Measurements from ENCODE around the gene PNMA6A. TPM values are rescaled to one million over a fixed set of nuclear protein-coding genes. Genes with fewer than 3 reads are reported as not detected.
"Not testable (repeated sequence)": the region's sequence is repeated elsewhere in the genome, so short reads cannot be mapped to it uniquely, and the experiment has no call there.

PNMA6A gene
- total and polyA plus RNA-seq, 4 donors, result 0.74 to 3.7 (median 1.8) TPM

GRCh38 chrX:153102418-153102817 lies 30.2 kb downstream of the PNMA6A start:
- intact Hi-C loops (cut with DNase I), result no loop called here
- 73 to 87% methylated on average over 3 of the region's 3 CpGs for WGBS, 2 donors

DNA sequence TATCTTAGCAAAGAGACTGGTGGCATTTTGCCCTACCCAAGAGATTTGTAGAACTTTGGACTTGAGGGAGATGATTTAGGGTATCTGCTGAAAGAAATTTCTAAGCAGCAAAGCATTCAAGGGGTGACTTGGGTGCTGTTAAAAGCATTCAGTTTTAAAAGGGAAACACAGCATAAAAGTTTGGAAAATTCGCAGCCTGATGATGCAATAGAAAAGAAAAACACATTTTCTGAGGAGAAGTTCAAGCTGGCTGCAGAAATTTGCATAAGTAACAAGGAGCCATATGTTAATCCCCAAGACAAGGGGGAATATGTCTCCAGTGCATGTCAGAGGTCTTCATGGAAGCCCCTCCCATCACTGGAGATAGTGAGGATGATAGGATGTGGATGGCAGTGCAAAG lies 32.7 kb downstream of the PNMA6A start:
- H3K9me3 ChIP-seq (ENCODE audit: control insufficient read depth, low read length); H3K27me3 ChIP-seq (ENCODE audit: control insufficient read depth in 1 of 2, insufficient read depth in 2 of 2, low read length in 1 of 2); H3K4me1 ChIP-seq (ENCODE audit: control insufficient read depth in 1 of 2, insufficient read depth in 2 of 2, low read length in 2 of 2); intact Hi-C loops (cut with DNase I); ATAC-seq (ENCODE audit: low FRiP score); H3K4me3 ChIP-seq (ENCODE audit: low read length in 2 of 2); H3K36me3 ChIP-seq (ENCODE audit: control insufficient read depth in 1 of 2, insufficient read depth in 2 of 2, low read length in 1 of 2); DNase-seq; H3K27ac ChIP-seq (ENCODE audit: low read depth in 1 of 2, low read length in 2 of 2): not testable (repeated sequence)
- 63 to 79% methylated on average over 1 of the region's 1 CpG for WGBS, 2 donors

More at GRCh38 chrX:153102418-153102817, 30.2 kb downstream of the PNMA6A start:
- Histone ChIP-seq H3K4me3 (ENCODE audit: low read length in 2 of 2) (no peak overlapping the region), H3K27me3 (ENCODE audit: control insufficient read depth in 1 of 2, insufficient read depth in 2 of 2, low read length in 1 of 2) (no peaks in the 10 kb centered on the region), H3K4me1 (ENCODE audit: control insufficient read depth in 1 of 2, insufficient read depth in 2 of 2, low read length in 2 of 2) (no peaks in the 10 kb centered on the region), H3K27ac (ENCODE audit: low read depth in 1 of 2, low read length in 2 of 2) (no peak overlapping the region), H3K9me3 (ENCODE audit: control insufficient read depth, low read length) (no peaks in the 10 kb centered on the region), H3K36me3 (ENCODE audit: control insufficient read depth in 1 of 2, insufficient read depth in 2 of 2, low read length in 1 of 2) (no peaks in the 10 kb centered on the region)
- ATAC-seq (ENCODE audit: low FRiP score), result no peak
- DNase-seq, result no peak

- H3K27me3 ChIP-seq (ENCODE audit: control insufficient read depth in 1 of 2, insufficient read depth in 2 of 2, low read length in 1 of 2); H3K4me1 ChIP-seq (ENCODE audit: control insufficient read depth in 1 of 2, insufficient read depth in 2 of 2, low read length in 2 of 2); H3K4me3 ChIP-seq (ENCODE audit: low read length in 2 of 2); H3K36me3 ChIP-seq (ENCODE audit: control insufficient read depth in 1 of 2, insufficient read depth in 2 of 2, low read length in 1 of 2); DNase-seq; ATAC-seq (ENCODE audit: low FRiP score); H3K9me3 ChIP-seq (ENCODE audit: control insufficient read depth, low read length); intact Hi-C loops (cut with DNase I); H3K27ac ChIP-seq (ENCODE audit: low read depth in 1 of 2, low read length in 2 of 2): not testable (repeated sequence)
- WGBS, 2 donors, result 22 to 62% methylated on average over 2 to 3 of the region's 12 CpGs
Observed at GRCh38 chrX:153106092-153106801, 34.0 kb downstream of the PNMA6A start.

- WGBS, 2 donors, result no CpG with 5 or more reads among the region's 2 CpGs
- ATAC-seq (ENCODE audit: low FRiP score), result not testable (repeated sequence)
Observed at GRCh38 chrX:153110735-153111134, 38.5 kb downstream of the PNMA6A start.

DNA sequence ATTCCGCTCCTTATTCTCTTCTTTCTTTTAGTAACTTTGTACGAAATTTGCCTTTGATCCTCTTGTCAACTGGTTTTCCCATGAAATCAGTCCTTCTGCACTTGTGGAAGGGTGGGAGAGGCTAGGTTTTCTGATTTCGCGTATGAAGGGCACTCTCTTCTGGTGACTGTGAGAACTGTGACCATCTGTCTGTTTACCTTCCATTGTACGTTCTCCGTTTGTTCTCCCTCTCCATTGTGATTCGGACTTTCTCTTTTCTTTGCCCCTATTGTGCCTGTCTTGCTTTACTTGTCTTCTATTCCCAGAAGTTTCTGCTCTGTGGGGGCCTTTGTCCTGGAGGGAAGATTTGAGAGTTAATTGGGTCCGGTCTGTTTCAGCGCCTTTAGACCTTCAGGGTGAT lies 41.6 kb downstream of the PNMA6A start:
- H3K9me3 ChIP-seq (ENCODE audit: control insufficient read depth, low read length); ATAC-seq (ENCODE audit: low FRiP score); intact Hi-C loops (cut with DNase I); DNase-seq; H3K4me1 ChIP-seq (ENCODE audit: control insufficient read depth in 1 of 2, insufficient read depth in 2 of 2, low read length in 2 of 2); H3K27me3 ChIP-seq (ENCODE audit: control insufficient read depth in 1 of 2, insufficient read depth in 2 of 2, low read length in 1 of 2); H3K4me3 ChIP-seq (ENCODE audit: low read length in 2 of 2); H3K36me3 ChIP-seq (ENCODE audit: control insufficient read depth in 1 of 2, insufficient read depth in 2 of 2, low read length in 1 of 2); H3K27ac ChIP-seq (ENCODE audit: low read depth in 1 of 2, low read length in 2 of 2): not testable (repeated sequence)
- no CpG with 5 or more reads among the region's 9 CpGs for WGBS, 2 donors

More at GRCh38 chrX:153110735-153111134, 38.5 kb downstream of the PNMA6A start:
- H3K36me3 ChIP-seq (ENCODE audit: control insufficient read depth in 1 of 2, insufficient read depth in 2 of 2, low read length in 1 of 2); H3K4me3 ChIP-seq (ENCODE audit: low read length in 2 of 2); H3K9me3 ChIP-seq (ENCODE audit: control insufficient read depth, low read length); H3K27me3 ChIP-seq (ENCODE audit: control insufficient read depth in 1 of 2, insufficient read depth in 2 of 2, low read length in 1 of 2); H3K27ac ChIP-seq (ENCODE audit: low read depth in 1 of 2, low read length in 2 of 2); H3K4me1 ChIP-seq (ENCODE audit: control insufficient read depth in 1 of 2, insufficient read depth in 2 of 2, low read length in 2 of 2); DNase-seq; intact Hi-C loops (cut with DNase I): not testable (repeated sequence)

GRCh38 chrX:153117754-153118153 lies 45.5 kb downstream of the PNMA6A start:
- H3K27me3 ChIP-seq (ENCODE audit: control insufficient read depth in 1 of 2, insufficient read depth in 2 of 2, low read length in 1 of 2); H3K36me3 ChIP-seq (ENCODE audit: control insufficient read depth in 1 of 2, insufficient read depth in 2 of 2, low read length in 1 of 2); H3K9me3 ChIP-seq (ENCODE audit: control insufficient read depth, low read length); H3K27ac ChIP-seq (ENCODE audit: low read depth in 1 of 2, low read length in 2 of 2); ATAC-seq (ENCODE audit: low FRiP score); H3K4me3 ChIP-seq (ENCODE audit: low read length in 2 of 2); DNase-seq; intact Hi-C loops (cut with DNase I); H3K4me1 ChIP-seq (ENCODE audit: control insufficient read depth in 1 of 2, insufficient read depth in 2 of 2, low read length in 2 of 2): not testable (repeated sequence)
- WGBS, 2 donors, result no CpG with 5 or more reads among the region's 3 CpGs

GRCh38 chrX:153120230-153120629 lies 48.0 kb downstream of the PNMA6A start:
- H3K4me3 ChIP-seq (ENCODE audit: low read length in 2 of 2); H3K27me3 ChIP-seq (ENCODE audit: control insufficient read depth in 1 of 2, insufficient read depth in 2 of 2, low read length in 1 of 2); DNase-seq; H3K27ac ChIP-seq (ENCODE audit: low read depth in 1 of 2, low read length in 2 of 2); intact Hi-C loops (cut with DNase I); H3K9me3 ChIP-seq (ENCODE audit: control insufficient read depth, low read length); H3K36me3 ChIP-seq (ENCODE audit: control insufficient read depth in 1 of 2, insufficient read depth in 2 of 2, low read length in 1 of 2); H3K4me1 ChIP-seq (ENCODE audit: control insufficient read depth in 1 of 2, insufficient read depth in 2 of 2, low read length in 2 of 2); ATAC-seq (ENCODE audit: low FRiP score): not testable (repeated sequence)
- WGBS, 2 donors, result no CpG with 5 or more reads among the region's 8 CpGs

- H3K4me3 ChIP-seq (ENCODE audit: low read length in 2 of 2); H3K27me3 ChIP-seq (ENCODE audit: control insufficient read depth in 1 of 2, insufficient read depth in 2 of 2, low read length in 1 of 2); H3K9me3 ChIP-seq (ENCODE audit: control insufficient read depth, low read length); intact Hi-C loops (cut with DNase I); H3K36me3 ChIP-seq (ENCODE audit: control insufficient read depth in 1 of 2, insufficient read depth in 2 of 2, low read length in 1 of 2); ATAC-seq (ENCODE audit: low FRiP score); DNase-seq; H3K27ac ChIP-seq (ENCODE audit: low read depth in 1 of 2, low read length in 2 of 2); H3K4me1 ChIP-seq (ENCODE audit: control insufficient read depth in 1 of 2, insufficient read depth in 2 of 2, low read length in 2 of 2): not testable (repeated sequence)
- WGBS, 2 donors, result 78 to 88% methylated on average over 1 to 9 of the region's 14 CpGs
Observed at GRCh38 chrX:153123468-153123867, 51.2 kb downstream of the PNMA6A start.

Measured in aorta (tissue), 5 donors.